Fibroblast of pulmonary artery (primary cell): ENCODE results near the gene KCTD1.

Source experiments
- DNase-seq: peaks from one replicate; pipeline ENCODE4 v3.0.0-alpha.2; 2010; ENCODE audit warnings: low read depth
- H3K4me3 ChIP-seq: replicated peaks from 2 replicates; pipeline ENCODE4 v1.5.1; 2011; ENCODE audit warnings: low read depth, mild to moderate bottlenecking, control low read depth, low read length, moderate library complexity
- TF ChIP-seq, protein P1 (sequence below): IDR thresholded peaks from 2 replicates; pipeline ENCODE4 v1.5.1; 2011; ENCODE audit warnings: mild to moderate bottlenecking, control low read depth, low read length, inconsistent platforms; ENCODE audit errors: missing control alignments

Gene KCTD1

DNA sequence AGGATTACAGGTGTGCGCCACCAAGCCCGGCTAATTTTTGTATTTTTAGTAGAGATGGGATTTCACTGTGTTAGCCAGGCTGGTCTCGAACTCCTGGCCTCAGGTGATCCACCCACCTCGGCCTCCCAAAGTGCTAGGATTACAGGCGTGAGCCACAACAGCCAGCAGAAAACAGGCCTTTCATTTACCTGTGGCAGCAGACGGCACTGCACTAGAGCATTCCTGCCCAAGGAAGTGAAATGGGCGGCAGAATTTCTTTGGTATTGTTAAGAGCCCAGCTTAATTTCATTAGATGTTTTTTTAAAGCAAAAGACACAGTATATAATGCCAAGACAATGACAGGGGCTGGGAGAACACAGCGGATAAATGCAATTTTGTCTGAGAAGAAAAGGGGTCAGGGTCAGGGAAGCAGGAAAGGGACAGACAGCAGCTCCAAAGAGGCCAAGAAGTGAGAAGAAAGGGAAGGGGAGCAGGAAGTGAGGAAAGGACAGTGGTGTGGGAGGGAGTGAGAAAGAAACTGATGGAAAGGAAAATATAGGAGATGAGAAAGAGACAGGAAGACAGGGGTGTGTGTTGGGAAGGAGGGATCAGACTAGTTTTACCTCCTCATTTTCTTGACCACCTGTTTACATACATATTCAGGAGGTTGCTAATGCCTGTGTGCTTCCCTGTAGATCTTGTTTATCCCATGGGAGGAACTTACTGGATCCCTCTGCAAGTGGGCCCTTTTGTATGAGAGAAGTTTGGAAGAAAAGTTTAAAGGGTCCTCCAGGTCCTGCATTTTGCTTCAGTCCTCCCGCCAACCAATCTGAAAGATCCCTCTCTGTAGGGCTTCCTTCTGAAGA, 32.5 kb downstream of the KCTD1 start:
- no peak overlapping the region for H3K4me3 ChIP-seq
- DNase-seq: no peak
- TF ChIP-seq, protein P1, sequence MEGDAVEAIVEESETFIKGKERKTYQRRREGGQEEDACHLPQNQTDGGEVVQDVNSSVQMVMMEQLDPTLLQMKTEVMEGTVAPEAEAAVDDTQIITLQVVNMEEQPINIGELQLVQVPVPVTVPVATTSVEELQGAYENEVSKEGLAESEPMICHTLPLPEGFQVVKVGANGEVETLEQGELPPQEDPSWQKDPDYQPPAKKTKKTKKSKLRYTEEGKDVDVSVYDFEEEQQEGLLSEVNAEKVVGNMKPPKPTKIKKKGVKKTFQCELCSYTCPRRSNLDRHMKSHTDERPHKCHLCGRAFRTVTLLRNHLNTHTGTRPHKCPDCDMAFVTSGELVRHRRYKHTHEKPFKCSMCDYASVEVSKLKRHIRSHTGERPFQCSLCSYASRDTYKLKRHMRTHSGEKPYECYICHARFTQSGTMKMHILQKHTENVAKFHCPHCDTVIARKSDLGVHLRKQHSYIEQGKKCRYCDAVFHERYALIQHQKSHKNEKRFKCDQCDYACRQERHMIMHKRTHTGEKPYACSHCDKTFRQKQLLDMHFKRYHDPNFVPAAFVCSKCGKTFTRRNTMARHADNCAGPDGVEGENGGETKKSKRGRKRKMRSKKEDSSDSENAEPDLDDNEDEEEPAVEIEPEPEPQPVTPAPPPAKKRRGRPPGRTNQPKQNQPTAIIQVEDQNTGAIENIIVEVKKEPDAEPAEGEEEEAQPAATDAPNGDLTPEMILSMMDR: no peak

GRCh38 chr18:26511339-26512071, 36.8 kb downstream of the KCTD1 start:
- TF ChIP-seq, protein P1: no peak
- DNase-seq: no peak

GRCh38 chr18:26510337-26510736, 38.0 kb downstream of the KCTD1 start:
- DNase-seq: peak; percentile 7
- TF ChIP-seq, protein P1: no peak

More at GRCh38 chr18:26511339-26512071, 36.8 kb downstream of the KCTD1 start:
- no peak overlapping the region for H3K4me3 ChIP-seq

GRCh38 chr18:26506012-26506411, 42.3 kb downstream of the KCTD1 start:
- TF ChIP-seq, protein P1: no peak

More at GRCh38 chr18:26510337-26510736, 38.0 kb downstream of the KCTD1 start:
- H3K4me3 ChIP-seq: no peak overlapping the region

GRCh38 chr18:26504831-26505230, 43.5 kb downstream of the KCTD1 start:
- TF ChIP-seq, protein P1: no peak
- DNase-seq: no peak
- H3K4me3 ChIP-seq: no peak overlapping the region

More at GRCh38 chr18:26506012-26506411, 42.3 kb downstream of the KCTD1 start:
- H3K4me3 ChIP-seq: no peak overlapping the region
- DNase-seq: no peak

GRCh38 chr18:26503382-26503781, 45.0 kb downstream of the KCTD1 start:
- TF ChIP-seq, protein P1: no peak

More at GRCh38 chr18:26503382-26503781, 45.0 kb downstream of the KCTD1 start:
- DNase-seq: peak; percentile 39
- no peak overlapping the region for H3K4me3 ChIP-seq
